Measurements from ENCODE around the gene PDZD7. TPM values are rescaled to one million over a fixed set of nuclear protein-coding genes. Genes with fewer than 3 reads are reported as not detected.

The PDZD7 gene
- total and polyA plus RNA-seq, 9 of the 15 experiments (the other 6 are each of a cell fraction or from before 2014, with no cell fraction given) = 0.04 to 0.24 (median 0.08) TPM; not detected in 3

- TF ChIP-seq ZNF696 (CRISPR knock-in tag; conservative IDR thresholded peaks at IDR 0.05) = no peak
These were observed 15.4 kb downstream of the PDZD7 start (continued) for GRCh38 chr10:101015582-101015973.

GRCh38 chr10:101014966-101015581 is 15.9 kb downstream of the PDZD7 start:
- Histone ChIP-seq H3K79me2 (ENCODE audit: control insufficient read depth, insufficient read depth, low read length) (no peaks in the 10 kb centered on the region), H3K36me3 (ENCODE audit: control insufficient read depth, insufficient read depth, low read length) (no peaks in the 10 kb centered on the region), H4K20me1 (replicated peaks; ENCODE audit: control insufficient read depth, insufficient read depth, low read length) (no peaks in the 10 kb centered on the region), H3K27ac (ENCODE audit: extremely low read depth, low read depth, low read length) (no peak overlapping the region), H2AFZ (ENCODE audit: low read depth, low read length) (no peak overlapping the region), H3K4me1 (replicated peaks in 1 of 2; ENCODE audit: control insufficient read depth in 2 of 2, insufficient read depth in 2 of 2, low read length in 2 of 2) (peaks cover 14 to 37% of the 10 kb centered on the region in 2 experiments; a peak in 4 of 5 replicates), H3K4me3 (no peak overlapping the region), H3K9me1 (ENCODE audit: control insufficient read depth, insufficient read depth, low read length) (no peaks in the 10 kb centered on the region), H3K4me2 (ENCODE audit: insufficient read depth, low read length) (no peak overlapping the region), H3K27me3 (ENCODE audit: control insufficient read depth in 2 of 2, insufficient read depth in 2 of 2, low read length in 2 of 2) (no peaks in the 10 kb centered on the region), H3K9ac (ENCODE audit: insufficient read depth in 1 of 2, low read depth in 2 of 2, low read length in 2 of 2) (no peak overlapping the region), H3K9me3 (replicated peaks; ENCODE audit: control insufficient read depth, insufficient read depth, low read depth, low read length) (no peaks in the 10 kb centered on the region)
- no peak for FAIRE-seq
- in situ Hi-C loops (cut with MboI) (loop anchor here (10.0 kb wide), 1 partner anchor 460 kb away; no protein-coding TSS in a partner anchor), intact Hi-C loops (cut with micrococcal nuclease) (loop anchor here (1.0 to 10.0 kb wide), 3 partner anchors 21 to 136 kb away; partner anchors contain the start of gene KAZALD1)
- WGBS (ENCODE audit: insufficient coverage, low coverage, missing lambda C conversion rate) = 10% methylated on average over 5 of the region's 7 CpGs
- POLR2A ChIA-PET = interaction anchor here (1.0 kb wide), 1 partner anchor 52 kb away, joined by 4 read pairs; no protein-coding TSS in a partner anchor
- no peak for TF ChIP-seq BRF1 (IDR thresholded peaks at IDR 0.05; ENCODE audit: borderline replicate concordance, extremely low read depth, insufficient read length)
- peak; percentile 29; the same call in 1 of the 2 replicates for TF ChIP-seq RFX1 (IDR thresholded peaks at IDR 0.05)
- TF ChIP-seq KDM2B (CRISPR knock-in tag; IDR thresholded peaks at IDR 0.05) = no peak
- peak; percentile 74 for TF ChIP-seq ZFP36 (IDR thresholded peaks at IDR 0.05; ENCODE audit: low read depth, low read length, partially characterized antibody)
- no peak for TF ChIP-seq ZNF551 (CRISPR knock-in tag; IDR thresholded peaks at IDR 0.05)
- peak; percentile 78 for TF ChIP-seq NFIC (IDR thresholded peaks at IDR 0.05)
- TF ChIP-seq POLR2AphosphoS2 (IDR thresholded peaks at IDR 0.05; ENCODE audit: low read length) = no peak
- TF ChIP-seq MIER1 (IDR thresholded peaks at IDR 0.05; ENCODE audit: low read depth) = no peak
- TF ChIP-seq NEUROD1 (IDR thresholded peaks at IDR 0.05; ENCODE audit: borderline replicate concordance, low read depth, low read length, partially characterized antibody) = no peak
- no peak for TF ChIP-seq TFAP4 (CRISPR knock-in tag; IDR thresholded peaks at IDR 0.05; ENCODE audit: borderline replicate concordance)
- BruUV-seq (replicated peaks) = no TSS peak
- CTCF ChIA-PET (ENCODE audit: low intra/inter-chr PET ratio) = interaction anchor here (0.6 to 5.8 kb wide), 2 partner anchors 19 to 35 kb away, joined by 3 to 150 read pairs; partner anchors contain the start of gene LZTS2
- ATAC-seq = no peak
- peak in 1 of 4 experiments; percentile 21 for DNase-seq (ENCODE audit: extremely low read depth in 1 of 4, low spot score in 3 of 4)
